Raji (cell line): ENCODE measurements around the gene MICAL2.

Experiments
- POLR2A ChIP-seq: IDR thresholded peaks from 2 replicates; pipeline ENCODE4 v1.6.1; 2011; ENCODE audit warnings: low read depth, low read length, control low read depth; ENCODE audit not compliant: insufficient read depth

The MICAL2 gene

GRCh38 chr11:12303421-12304149 is 193.2 kb downstream of the MICAL2 start:
- TF ChIP-seq POLR2A, result no peak

GRCh38 chr11:12306830-12307229 is 196.4 kb downstream of the MICAL2 start:
- no peak for TF ChIP-seq POLR2A

- TF ChIP-seq POLR2A, result no peak
Measured at GRCh38 chr11:12312132-12312531, 201.7 kb downstream of the MICAL2 start.
